Measurements from ENCODE around the gene APOA1.

Gene APOA1

GRCh38 chr11:116833491-116833815 lies 4.0 kb downstream of the APOA1 start:
- DNase-seq: no peak

GRCh38 chr11:116832350-116833290 lies 4.8 kb downstream of the APOA1 start:
- no peak for DNase-seq

- DNase-seq: no peak
Observed at GRCh38 chr11:116831790-116832349, 5.6 kb downstream of the APOA1 start.

- no peak for DNase-seq
Observed at GRCh38 chr11:116830184-116830912, 7.1 kb downstream of the APOA1 start.

GRCh38 chr11:116829525-116830183 lies 7.8 kb downstream of the APOA1 start, which contains the start of gene APOC3:
Gene APOC3 (plus strand): TSS chr11:116829907. CDS start chr11:116830583, 676 bp downstream.
- DNase-seq: no peak

GRCh38 chr11:116828632-116829524 lies 8.5 kb downstream of the APOA1 start:
- DNase-seq: no peak

- DNase-seq: no peak
Observed at GRCh38 chr11:116827461-116827860, 10.0 kb downstream of the APOA1 start.

GRCh38 chr11:116826751-116827431 lies 10.5 kb downstream of the APOA1 start:
- no peak for DNase-seq

GRCh38 chr11:116825854-116826750 lies 11.3 kb downstream of the APOA1 start:
- no peak for DNase-seq

GRCh38 chr11:116825434-116825833 lies 12.0 kb downstream of the APOA1 start:
- DNase-seq: no peak

GRCh38 chr11:116823031-116823843 lies 14.2 kb downstream of the APOA1 start, which contains the start of gene APOA4:
Gene APOA4 (minus strand): TSS chr11:116823304. CDS start chr11:116823191, 113 bp downstream.
- no peak for DNase-seq

GRCh38 chr11:116822575-116822974 lies 14.8 kb downstream of the APOA1 start:
- no peak for DNase-seq

- DNase-seq: no peak
Observed at GRCh38 chr11:116821050-116821918, 16.1 kb downstream of the APOA1 start.

- DNase-seq: no peak
Observed at GRCh38 chr11:116819049-116819448, 18.4 kb downstream of the APOA1 start.

- no peak for DNase-seq
Observed at GRCh38 chr11:116814502-116814901, 22.9 kb downstream of the APOA1 start.

GRCh38 chr11:116813781-116814471 lies 23.5 kb downstream of the APOA1 start:
- no peak for DNase-seq

- no peak for DNase-seq
Observed at GRCh38 chr11:116813170-116813569, 24.3 kb downstream of the APOA1 start.

GRCh38 chr11:116812109-116812508 lies 25.3 kb downstream of the APOA1 start:
- no peak for DNase-seq

Measured in NCI-H2171 (cell line).